Forelimb muscle (tissue), 1 donor: ENCODE results near the gene ATG4B. TPM values are rescaled to one million over a fixed set of nuclear protein-coding genes. Genes with fewer than 3 reads are reported as not detected.

Experiments used
- DNase-seq: peaks from one replicate; pipeline ENCODE4 v3.0.0-alpha.2; 2013; ENCODE audit warnings: low read depth
- polyA plus RNA-seq: library from polyadenylated mRNA; unstranded; fragments of 120-200 nt; gene quantifications from one replicate; pipeline ENCODE4 v1.2.1, GENCODE V29; 2013; ENCODE audit not compliant: insufficient read length

The ATG4B gene
- polyA plus RNA-seq, 1 donor = 51.9 TPM

DNA sequence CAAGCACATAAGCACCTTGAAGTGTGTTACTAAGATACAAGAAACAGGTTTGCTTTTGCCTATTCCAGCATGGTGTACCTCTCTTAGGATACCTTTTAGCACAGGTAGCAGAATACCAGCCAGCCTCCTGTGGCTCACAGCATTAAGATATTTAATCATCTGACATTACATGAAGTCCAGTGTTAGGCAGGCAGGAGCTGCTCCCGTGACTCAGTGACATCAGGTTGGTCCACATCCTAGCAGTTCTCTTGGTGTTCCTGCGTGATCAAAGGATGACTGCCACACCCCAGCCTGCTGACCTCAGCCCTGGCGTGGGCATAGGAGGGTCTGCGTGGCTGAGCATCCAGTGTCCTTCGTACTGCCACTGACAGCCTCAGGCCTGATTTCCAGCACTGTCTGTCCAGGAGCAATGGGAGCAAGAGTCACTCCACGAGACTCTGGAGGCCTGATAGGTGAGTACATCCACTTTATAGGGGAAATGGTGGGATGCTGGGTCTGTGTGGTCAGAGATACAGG is 52.8 kb downstream of the ATG4B start:
- no peak for DNase-seq

DNA sequence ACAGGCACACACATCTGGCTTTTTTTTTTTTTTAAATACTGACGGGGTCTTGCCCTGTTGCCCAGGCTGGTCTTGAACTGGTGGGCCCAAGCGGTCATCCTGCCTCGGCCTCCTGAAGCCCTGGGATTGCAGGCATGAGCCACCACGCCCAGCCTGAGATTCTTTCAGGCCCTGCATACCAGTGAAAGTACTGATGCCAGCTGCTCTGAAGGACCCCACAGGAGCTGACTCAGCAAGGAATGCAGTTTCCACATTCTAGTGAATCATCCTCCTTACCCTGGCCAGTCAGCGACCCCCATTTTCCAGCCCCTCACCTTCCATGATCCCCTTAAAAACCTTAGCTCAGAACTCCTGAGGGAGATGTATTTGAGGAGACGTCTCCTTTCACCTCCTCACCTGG is 55.0 kb downstream of the ATG4B start:
- DNase-seq = no peak

DNA sequence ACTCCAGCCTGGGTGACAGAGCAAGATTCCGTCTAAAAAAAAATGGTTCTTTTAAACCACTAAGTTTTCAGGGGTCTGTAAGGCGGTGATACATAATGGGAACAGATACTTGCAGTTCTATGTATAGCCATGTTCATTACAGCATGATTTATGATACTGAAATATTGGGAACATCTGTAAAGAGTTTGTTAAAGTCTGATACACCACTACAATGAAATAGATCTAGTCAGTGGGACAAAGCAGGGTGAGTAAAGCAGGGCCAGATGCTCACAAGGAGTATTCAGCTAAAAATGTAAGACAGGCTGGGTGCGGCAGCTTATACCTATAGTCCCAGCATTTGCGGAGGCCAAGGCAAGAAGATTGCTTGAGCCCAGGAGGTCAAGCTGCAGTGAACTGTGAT is 58.2 kb downstream of the ATG4B start:
- no peak for DNase-seq

DNA sequence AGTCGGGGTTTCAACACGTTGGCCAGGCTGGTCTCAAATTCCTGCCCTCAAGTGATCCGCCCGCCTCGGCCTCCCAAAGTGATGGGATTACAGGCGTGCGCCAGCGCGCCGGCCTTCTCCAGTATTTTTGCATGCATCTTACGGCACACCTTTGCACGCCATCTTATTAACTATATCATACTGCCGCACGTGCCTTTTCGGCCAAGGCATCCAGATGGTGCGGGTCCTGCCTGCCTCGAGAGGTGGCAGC is 63.6 kb downstream of the ATG4B start:
- DNase-seq = no peak

DNA sequence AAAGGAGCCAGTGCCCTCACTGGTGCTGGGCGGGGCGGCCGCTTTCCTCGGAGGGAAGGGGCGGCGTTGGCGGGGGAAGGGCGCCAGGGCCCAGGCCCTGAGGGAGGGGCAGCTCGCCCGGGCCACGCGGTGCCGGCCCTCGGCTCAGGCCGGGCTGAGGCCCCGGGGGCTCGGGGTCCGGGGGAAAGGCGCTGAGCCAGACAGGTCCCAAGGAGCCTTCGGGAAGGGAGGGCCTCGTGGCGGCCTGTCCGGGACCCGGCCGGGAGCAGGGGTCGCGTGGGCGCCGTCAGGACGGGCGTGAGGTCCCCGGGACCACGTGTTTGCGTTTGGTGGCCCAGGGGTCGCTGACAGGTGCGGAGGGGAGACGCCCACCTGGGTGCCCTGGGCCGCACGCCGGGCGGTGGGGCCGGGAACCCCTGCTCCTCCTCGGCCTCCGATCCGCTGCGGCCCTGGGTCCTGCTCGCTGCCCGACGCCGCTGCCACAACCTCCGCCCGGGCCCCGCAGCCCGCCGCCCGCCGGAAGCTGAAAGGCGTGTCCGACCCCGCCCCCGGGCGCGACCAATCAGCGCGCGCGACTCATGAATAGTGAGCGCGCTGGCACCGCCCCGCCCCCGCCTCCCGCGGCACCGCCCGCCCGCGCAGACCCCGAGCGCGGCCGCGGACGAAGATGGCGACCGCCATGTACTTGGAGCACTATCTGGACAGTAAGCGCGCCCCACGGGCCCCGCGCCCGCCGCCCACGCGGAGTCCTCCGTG is 64.1 kb downstream of the ATG4B start, which contains the start of gene ING5:
ING5 (plus strand) TSS at position 641 of the 756 bp plus-strand sequence; CDS start at position 668, 27 bp downstream.
- DNase-seq = no peak

DNA sequence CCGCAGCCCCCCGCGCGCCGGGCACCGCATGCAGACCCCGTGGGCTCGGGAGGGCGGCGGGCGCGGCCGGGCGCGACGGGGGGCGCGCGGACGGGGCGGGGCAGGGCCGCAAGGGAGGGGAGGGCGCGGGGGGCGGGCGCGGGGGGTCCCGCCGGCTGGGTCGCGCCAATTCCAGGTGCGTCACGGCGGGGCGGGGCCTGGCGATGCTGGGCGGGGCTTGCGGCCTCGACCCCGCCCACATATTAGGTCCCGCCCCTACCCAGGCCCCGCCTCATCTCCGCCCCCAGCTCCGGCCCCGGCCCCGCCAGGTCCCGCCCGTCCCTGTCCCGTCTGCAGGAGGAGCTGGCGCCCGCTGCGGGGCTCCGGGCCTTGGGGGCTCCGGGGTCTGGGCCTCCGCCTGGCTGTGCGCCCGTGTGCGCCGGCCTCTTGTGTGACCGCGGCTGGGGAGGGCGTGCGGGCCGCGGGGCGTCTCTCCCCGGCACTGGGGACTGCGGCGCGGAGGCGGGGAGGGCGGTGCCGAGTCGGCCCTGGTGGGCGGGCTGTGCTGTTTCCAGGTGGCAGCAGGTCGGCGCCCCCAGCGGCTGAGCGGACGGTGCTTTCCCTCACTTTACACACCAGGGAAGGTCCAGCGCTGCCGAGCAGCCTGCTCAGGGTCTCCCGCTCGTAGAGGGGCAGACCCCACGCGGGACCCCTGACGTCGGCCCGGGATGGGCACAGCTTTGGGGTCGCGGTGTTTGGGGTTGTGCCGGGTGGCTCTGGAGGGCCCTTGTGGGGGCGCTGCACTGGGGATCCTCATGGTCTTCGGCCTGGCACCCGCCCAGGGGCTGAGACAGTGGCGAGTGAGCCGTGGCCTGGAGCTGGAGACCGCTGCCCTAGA is 64.9 kb downstream of the ATG4B start:
- DNase-seq = no peak

DNA sequence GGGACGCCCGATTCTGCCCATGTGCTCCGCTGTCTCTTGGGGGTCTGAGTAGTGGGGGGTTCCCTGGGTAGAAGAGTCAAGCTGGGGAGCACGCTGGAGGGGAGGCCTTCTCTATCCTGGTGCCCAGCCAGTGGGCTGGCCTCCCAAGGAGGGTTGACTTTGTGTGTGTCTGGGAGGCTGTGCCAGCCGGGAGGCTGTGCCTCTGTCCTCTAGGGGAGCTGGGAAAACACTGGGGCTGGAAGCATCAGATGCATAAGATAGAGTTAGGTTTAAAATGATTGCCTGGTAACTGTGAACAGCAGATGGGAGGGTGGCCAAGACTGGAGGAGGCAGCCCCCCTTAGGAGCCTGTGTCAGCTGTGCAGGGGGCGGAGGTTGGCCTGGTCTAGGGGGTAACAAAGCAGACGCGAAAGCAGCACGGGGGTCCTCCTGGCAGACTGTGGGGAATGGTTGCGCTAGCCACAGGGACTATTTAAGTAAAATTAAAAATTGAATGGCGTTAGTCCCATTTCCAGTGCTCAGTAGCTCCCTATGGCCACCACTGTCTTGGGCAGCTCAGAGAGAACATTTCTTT is 65.6 kb downstream of the ATG4B start:
- no peak for DNase-seq

DNA sequence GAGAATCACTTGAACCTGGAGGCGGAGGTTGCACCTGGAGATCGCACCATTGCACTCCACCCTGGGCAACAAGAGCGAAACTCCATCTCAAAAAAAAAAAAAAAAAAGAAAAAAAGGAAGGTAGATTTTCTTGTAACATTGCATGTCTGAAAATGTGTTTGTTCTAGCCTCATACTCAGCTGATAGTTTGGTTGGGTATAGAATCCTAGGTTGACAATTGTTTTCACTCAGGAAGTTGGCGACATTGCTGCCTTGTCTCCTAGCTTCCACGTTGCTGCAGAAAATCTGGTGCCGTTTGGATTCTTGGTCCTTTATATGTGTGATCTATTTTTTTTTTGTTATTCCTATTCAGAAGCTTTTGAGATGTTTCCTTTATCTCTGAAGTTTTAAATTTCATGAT is 69.0 kb downstream of the ATG4B start:
- no peak for DNase-seq

DNA sequence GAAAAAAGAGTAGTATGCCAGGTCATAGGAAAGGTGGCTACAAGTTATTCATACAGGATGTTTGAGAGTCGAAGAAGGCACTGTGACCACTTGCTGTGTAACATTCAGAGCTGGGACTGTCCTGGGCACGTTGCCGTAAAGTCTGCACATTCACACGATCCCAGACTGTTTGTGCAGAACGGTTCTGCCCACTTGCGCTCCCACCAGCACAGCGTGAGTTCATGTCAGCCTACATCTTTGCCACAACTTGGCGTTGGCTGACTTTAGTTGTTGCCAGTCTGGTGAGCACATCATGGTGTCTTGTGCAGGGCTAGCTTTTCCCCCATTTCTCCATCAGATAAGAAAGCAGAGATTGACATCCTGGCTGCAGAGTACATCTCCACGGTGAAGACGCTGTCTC is 71.4 kb downstream of the ATG4B start:
- no peak for DNase-seq

DNA sequence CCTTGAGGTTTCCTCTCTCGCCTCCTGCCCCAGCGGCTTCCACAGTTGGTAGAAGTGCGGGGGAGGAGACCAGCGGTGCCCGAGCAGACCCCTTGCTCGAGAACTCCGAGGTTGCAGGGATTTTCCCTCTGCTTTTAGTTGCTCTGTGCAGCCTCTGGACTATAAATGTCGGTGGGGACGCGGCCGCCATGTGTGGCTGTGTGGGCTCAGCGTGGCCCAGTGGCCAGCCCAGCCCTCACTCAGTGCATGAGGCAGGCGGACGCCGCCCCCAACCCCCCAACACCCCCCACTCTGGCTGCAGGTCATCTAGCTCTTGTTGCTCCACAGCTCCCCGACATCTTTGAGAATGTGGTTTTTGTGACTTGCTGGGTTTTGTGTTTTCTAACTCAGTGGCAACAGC is 81.6 kb downstream of the ATG4B start:
- DNase-seq = no peak

DNA sequence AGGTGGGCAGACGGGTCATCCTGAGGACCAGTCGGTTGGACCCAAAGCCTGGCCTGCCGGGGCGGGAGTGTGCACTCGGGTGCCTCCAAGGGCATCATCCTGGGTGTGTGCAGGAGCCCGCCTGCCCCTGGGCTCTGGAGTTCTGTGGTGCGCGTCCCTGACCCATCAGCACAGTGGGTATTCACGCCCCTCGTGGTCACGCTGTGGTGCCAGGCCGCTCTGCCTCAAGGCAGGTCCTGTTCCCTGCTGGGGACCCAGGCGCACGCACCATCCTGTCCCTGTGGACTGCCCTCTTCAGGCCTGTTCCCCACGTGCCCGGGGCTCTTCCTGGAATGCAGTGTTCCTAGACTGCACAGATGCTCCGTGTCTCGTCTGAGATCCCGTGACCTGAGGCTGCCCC is 82.6 kb downstream of the ATG4B start:
- DNase-seq = no peak

DNA sequence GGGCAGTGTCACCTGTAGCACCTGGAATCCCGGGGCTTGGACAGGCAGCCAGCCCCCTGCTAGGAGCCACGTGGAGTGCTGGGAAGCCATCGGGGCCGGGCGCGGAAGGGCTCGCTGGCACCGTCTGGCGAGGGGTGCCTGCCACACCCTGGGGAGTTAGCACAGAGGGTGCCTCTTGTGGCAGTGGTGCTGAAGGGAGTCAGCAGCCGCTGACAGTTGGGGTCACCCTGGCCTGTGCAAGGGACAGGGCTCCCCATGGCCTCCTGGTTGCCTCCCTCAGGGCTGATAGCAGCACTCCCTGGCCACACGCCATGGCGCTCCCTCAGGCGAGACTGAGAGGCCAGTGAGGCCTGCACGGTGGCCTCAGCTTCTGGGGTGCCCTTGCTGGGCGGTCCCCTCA is 83.1 kb downstream of the ATG4B start:
- DNase-seq = no peak

DNA sequence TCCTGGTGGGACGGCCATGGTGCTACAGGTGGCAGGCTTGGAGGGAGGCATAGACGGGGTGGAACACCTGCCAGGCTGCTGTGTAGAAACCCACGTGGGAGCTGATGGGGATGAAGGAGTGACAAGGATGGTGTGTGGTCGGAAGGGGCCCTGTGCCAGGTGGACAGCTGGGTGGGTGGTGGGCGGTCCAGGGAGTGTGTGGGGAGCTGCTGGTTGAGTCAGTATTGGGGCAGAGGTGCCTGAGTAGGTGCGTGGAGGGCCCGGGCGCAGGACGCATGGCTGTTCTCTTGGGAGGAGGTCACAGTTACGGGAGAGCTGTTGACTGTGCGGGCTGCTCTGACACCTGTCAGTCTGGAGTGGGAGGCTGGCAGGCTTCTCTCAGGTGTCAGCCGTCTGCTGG is 84.4 kb downstream of the ATG4B start:
- DNase-seq = no peak

DNA sequence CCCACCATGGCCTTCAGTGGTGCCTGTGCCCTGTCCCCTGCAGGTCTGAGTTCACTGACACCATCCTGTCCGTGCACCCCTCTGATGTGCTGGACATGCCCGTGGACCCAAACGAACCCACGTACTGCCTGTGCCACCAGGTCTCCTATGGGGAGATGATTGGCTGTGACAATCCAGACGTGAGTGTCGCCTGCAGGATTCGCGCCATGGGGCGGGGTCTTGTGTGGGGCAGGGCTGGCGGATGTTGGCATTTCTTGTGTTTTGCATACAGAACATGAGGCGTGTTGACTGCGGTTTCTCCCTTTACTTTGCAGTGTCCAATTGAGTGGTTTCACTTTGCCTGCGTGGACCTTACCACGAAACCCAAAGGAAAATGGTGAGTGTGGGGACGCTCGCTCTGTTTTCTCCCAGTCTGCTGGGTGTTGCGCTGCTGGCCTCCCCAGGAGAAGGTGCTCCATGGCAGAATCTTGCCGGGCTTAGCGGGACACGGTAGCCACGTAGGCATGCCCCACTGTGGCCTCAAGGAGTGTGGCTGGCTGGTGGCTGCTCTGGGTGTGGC is 85.5 kb downstream of the ATG4B start:
- DNase-seq = no peak

Other genes starting within 250 kb of the ATG4B start
- 289 TPM for gene STK25, start 129.1 kb upstream of the ATG4B start, polyA plus RNA-seq
- gene BOK, start 78.9 kb upstream of the ATG4B start, polyA plus RNA-seq = 63.4 TPM
- gene THAP4, start 535 bp upstream of the ATG4B start, polyA plus RNA-seq = 42.7 TPM
- gene DTYMK, start 49.1 kb downstream of the ATG4B start, polyA plus RNA-seq = 24.8 TPM
- gene ING5, start 64.3 kb downstream of the ATG4B start, polyA plus RNA-seq = 25.0 TPM
- 24.9 TPM for gene D2HGDH, start 96.9 kb downstream of the ATG4B start, polyA plus RNA-seq
- 0.20 TPM for gene GAL3ST2, start 139.1 kb downstream of the ATG4B start, polyA plus RNA-seq
- gene NEU4, start 171.5 kb downstream of the ATG4B start, polyA plus RNA-seq = 7.0 TPM
- 0.13 TPM for gene PDCD1, start 221.2 kb downstream of the ATG4B start, polyA plus RNA-seq
- 0.08 TPM for gene RTP5, start 232.0 kb downstream of the ATG4B start, polyA plus RNA-seq